ENCODE measurements around the gene PCDHGB5. TPM values are rescaled to one million over a fixed set of nuclear protein-coding genes. Genes with fewer than 3 reads are reported as not detected.
A peak's percentile ranks its signal among the peaks of the same experiment; 100 is the strongest.

Gene PCDHGB5
- total and polyA plus RNA-seq, 8 donors = 1.1 to 7.9 (median 4.5) TPM

DNA sequence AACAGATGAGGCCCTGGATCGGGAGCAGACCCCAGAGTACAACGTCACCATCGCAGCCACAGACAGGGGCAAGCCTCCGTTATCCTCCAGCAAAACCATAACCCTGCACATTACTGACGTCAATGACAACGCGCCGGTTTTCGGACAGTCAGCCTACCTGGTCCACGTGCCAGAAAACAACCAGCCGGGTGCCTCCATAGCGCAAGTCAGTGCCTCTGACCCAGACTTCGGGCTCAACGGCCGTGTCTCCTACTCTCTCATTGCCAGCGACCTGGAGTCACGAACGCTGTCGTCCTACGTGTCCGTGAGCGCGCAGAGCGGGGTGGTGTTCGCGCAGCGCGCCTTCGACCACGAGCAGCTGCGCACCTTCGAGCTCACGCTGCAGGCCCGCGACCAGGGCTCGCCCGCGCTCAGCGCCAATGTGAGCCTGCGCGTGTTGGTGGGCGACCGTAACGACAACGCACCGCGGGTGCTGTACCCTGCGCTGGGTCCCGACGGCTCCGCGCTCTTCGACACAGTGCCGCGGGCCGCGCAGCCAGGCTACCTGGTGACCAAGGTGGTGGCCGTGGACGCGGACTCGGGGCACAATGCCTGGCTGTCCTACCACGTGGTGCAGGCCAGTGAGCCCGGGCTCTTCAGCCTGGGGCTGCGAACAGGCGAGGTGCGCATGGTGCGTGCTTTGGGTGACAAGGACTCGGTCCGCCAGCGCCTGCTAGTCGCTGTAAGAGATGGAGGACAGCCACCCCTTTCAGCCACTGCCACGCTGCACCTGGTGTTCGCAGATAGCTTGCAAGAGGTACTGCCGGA is 21.5 kb downstream of the PCDHGB5 start:
- Histone ChIP-seq H3K27ac (no peak overlapping the region), H3K36me3 (no peaks in the 10 kb centered on the region), H3K27me3 (no peaks in the 10 kb centered on the region), H3K9me3 (peaks cover 0 to 49% (median 12%) of the 10 kb centered on the region in 4 donors), H3K4me1 (no peaks in the 10 kb centered on the region), H3K4me3 (no peak overlapping the region)
- intact Hi-C loops (cut with DNase I) = loop anchor here in 1 of 3 donors (10.0 kb wide), 1 partner anchor 106 kb away; no protein-coding TSS in a partner anchor
- no peak for DNase-seq
- FAIRE-seq = no peak
- TF ChIP-seq CTCF (IDR thresholded peaks at IDR 0.05) = no peak
- no peak for ATAC-seq
- WGBS, 2 donors = 21% methylated on average over 66 to 74 of the region's 74 CpGs

DNA sequence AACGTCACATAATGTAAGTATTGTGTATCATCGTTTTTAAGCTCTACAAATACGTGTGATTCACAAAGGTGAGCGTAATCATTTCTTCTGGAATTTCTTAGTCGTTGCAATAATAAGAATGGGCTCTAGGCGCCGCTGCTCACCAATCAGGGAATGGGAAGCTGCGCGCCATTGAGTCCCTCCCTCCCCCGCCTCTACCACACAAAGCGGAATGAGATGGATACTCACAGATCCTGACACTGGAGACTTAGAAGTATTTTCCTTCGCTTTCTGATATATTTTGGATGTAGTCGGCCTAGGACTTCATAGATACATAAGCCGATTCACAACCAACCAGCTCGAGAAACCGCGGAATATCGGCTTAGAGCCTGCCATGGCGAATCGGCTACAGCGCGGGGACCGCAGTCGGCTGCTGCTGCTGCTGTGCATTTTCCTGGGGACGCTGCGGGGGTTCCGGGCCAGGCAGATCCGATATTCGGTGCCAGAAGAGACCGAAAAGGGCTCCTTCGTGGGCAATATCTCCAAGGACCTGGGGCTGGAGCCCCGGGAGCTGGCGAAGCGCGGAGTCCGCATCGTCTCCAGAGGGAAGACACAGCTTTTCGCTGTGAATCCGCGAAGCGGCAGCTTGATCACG is 23.2 kb downstream of the PCDHGB5 start, which contains the start of gene PCDHGA11:
Gene PCDHGA11, plus strand, starts transcription at position 197 of the 634 bp plus-strand sequence. Its CDS starts 177 bp downstream, at position 374.
- H3K4me3 ChIP-seq = peak within 1 kb of the TSS in 1 of 4 donors; percentile 24
- DNase-seq (no peak), ATAC-seq (peak in 3 of 4 donors; percentile 38 to 64 (median 61)), FAIRE-seq (no peak)
- H3K9me3 ChIP-seq = peaks cover 0 to 60% (median 12%) of the 10 kb centered on the region in 4 donors
- no peak within 1 kb of the TSS for H3K27ac ChIP-seq
- WGBS, 2 donors = 12% methylated on average over 42 of the region's 42 CpGs
- H3K36me3 ChIP-seq = no peaks in the 10 kb centered on the region
- peak in 1 of 4 donors; percentile 15 for TF ChIP-seq CTCF (IDR thresholded peaks at IDR 0.05)
- no peaks in the 10 kb centered on the region for H3K4me1 ChIP-seq
- H3K27me3 ChIP-seq = no peaks in the 10 kb centered on the region
- intact Hi-C loops (cut with DNase I) = loop anchor here in 1 of 3 donors (10.0 kb wide), 1 partner anchor 56 kb away; the partner anchor contains the start of gene PCDHGA5

DNA sequence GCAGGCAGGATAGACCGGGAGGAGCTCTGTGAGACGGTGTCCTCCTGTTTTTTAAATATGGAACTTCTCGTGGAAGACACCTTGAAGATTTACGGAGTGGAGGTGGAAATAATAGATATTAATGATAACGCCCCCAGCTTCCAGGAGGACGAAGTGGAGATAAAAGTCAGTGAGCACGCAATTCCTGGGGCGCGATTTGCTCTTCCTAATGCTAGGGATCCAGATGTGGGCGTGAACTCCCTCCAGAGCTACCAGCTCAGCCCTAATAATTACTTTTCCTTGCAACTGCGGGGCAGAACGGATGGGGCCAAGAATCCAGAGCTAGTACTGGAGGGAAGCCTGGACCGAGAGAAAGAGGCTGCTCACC is 23.7 kb downstream of the PCDHGB5 start:
- Histone ChIP-seq H3K36me3 (no peaks in the 10 kb centered on the region), H3K27me3 (no peaks in the 10 kb centered on the region), H3K27ac (no peak overlapping the region), H3K9me3 (peaks cover 0 to 63% (median 12%) of the 10 kb centered on the region in 4 donors), H3K4me3 (peak overlapping the region in 1 of 4 donors; percentile 24), H3K4me1 (no peaks in the 10 kb centered on the region)
- intact Hi-C loops (cut with DNase I) = loop anchor here in 1 of 3 donors (10.0 kb wide), 1 partner anchor 57 kb away; the partner anchor contains the start of gene PCDHGA5
- no peak for TF ChIP-seq CTCF (IDR thresholded peaks at IDR 0.05)
- DNase-seq = no peak
- no peak for ATAC-seq
- no peak for FAIRE-seq
- WGBS, 2 donors = 8 to 10% methylated on average over 13 of the region's 13 CpGs

DNA sequence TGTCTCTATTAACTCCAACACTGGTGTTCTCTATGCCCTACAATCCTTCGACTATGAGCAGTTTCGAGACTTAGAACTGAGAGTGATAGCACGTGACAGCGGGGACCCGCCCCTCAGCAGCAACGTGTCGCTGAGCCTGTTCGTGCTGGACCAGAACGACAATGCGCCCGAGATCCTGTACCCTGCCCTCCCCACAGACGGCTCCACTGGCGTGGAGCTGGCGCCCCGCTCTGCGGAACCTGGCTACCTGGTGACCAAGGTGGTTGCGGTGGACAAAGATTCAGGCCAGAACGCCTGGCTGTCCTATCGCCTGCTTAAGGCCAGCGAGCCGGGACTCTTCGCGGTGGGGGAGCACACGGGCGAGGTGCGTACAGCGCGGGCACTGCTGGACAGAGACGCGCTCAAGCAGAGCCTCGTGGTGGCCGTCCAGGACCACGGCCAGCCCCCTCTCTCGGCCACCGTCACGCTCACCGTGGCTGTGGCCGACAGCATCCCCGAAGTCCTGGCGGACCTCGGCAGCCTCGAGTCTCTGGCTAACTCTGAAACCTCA is 25.1 kb downstream of the PCDHGB5 start:
- DNase-seq = no peak
- TF ChIP-seq CTCF (IDR thresholded peaks at IDR 0.05) = no peak
- ATAC-seq = no peak
- no peaks in the 10 kb centered on the region for H3K36me3 ChIP-seq
- no peak overlapping the region for H3K27ac ChIP-seq
- intact Hi-C loops (cut with DNase I) = loop anchor here in 1 of 3 donors (10.0 kb wide), 1 partner anchor 58 kb away; the partner anchor contains the start of gene PCDHGA5
- 13 to 17% methylated on average over 42 of the region's 42 CpGs for WGBS, 2 donors
- H3K4me1 ChIP-seq = no peaks in the 10 kb centered on the region
- no peaks in the 10 kb centered on the region for H3K27me3 ChIP-seq
- H3K9me3 ChIP-seq = peaks cover 0 to 63% (median 10%) of the 10 kb centered on the region in 4 donors
- H3K4me3 ChIP-seq = no peak overlapping the region
- no peak for FAIRE-seq

Data from pancreas (tissue), 10 donors.